B cell (primary cell): Measurements from ENCODE around the gene CASTOR1. TPM values are rescaled to one million over a fixed set of nuclear protein-coding genes. Genes with fewer than 3 reads are reported as not detected.
A peak's percentile ranks its signal among the peaks of the same experiment; 100 is the strongest.

Experiments
- ATAC-seq: fragments of 200-7000 bp; cut with Tn5 transposase; one replicate; pipeline ENCODE4 v1.10.0; 2021; ENCODE audit warnings: low read depth, mild to moderate bottlenecking, moderate number of reproducible peaks, moderate library complexity
- CTCF ChIA-PET: fragments of 350-600 bp; sonication (Branson Sonifier 250); formaldehyde crosslinking; loops from one replicate; lab custom pipeline; 2021; ENCODE audit warnings: antibody characterized with exemption, inconsistent platforms; lab: Charles Lee
- POLR2A ChIA-PET: fragments of 350-600 bp; sonication (Branson Sonifier 250); formaldehyde crosslinking; loops from one replicate; lab custom pipeline; 2021; ENCODE audit warnings: antibody characterized with exemption; lab: Charles Lee
- DNase-seq: peaks from one replicate; pipeline ENCODE4 v3.0.0; 2013
- H2AFZ ChIP-seq: 2 replicates; pipeline ENCODE4 v1.6.1; 2012; ENCODE audit warnings: mild to moderate bottlenecking, low read depth, low read length; ENCODE audit not compliant: insufficient read depth, poor library complexity, severe bottlenecking
- H3K27ac ChIP-seq, 2 donors: 1 replicate in 1 of 2; 2 replicates in 1 of 2; pipeline ENCODE4 v1.5.1; 2012 to 2013; ENCODE audit warnings: low read length in 2 of 2, mild to moderate bottlenecking in 2 of 2, moderate library complexity in 1 of 2
- H3K27me3 ChIP-seq, 4 experiments: fragments of 200-600 bp in 1 of 4; sonication (generic) in 1 of 4; replicated peaks in 1 of 4; 1 replicate in 2 of 4; 2 replicates in 2 of 4; pipeline versions ENCODE4 v1.6.1 to v1.7.0; 2013 to 2016; ENCODE audit warnings: low read length in 3 of 4, mild to moderate bottlenecking in 2 of 4, mixed read lengths in 1 of 4, moderate library complexity in 1 of 4; ENCODE audit not compliant: insufficient read depth in 4 of 4, control insufficient read depth in 3 of 4; ENCODE audit errors: control extremely low read depth in 1 of 4
- H3K36me3 ChIP-seq, 2 experiments: replicated peaks in 1 of 2; 1 replicate in 1 of 2; 2 replicates in 1 of 2; pipeline versions ENCODE4 v1.6.1 to v1.7.1; 2013; ENCODE audit warnings: low read length in 1 of 2; ENCODE audit not compliant: insufficient read depth in 2 of 2, control insufficient read depth in 1 of 2; ENCODE audit errors: control extremely low read depth in 1 of 2, extremely low read depth in 1 of 2
- H3K4me1 ChIP-seq, 2 donors: fragments of 200-600 bp in 1 of 2; sonication (generic) in 1 of 2; 1 replicate in 1 of 2; 2 replicates in 1 of 2; pipeline versions ENCODE4 v1.5.1 to v1.6.1; 2013 to 2017; ENCODE audit warnings: low read length in 2 of 2; ENCODE audit not compliant: control insufficient read depth in 2 of 2, insufficient read depth in 2 of 2
- H3K4me2 ChIP-seq: replicated peaks from 2 replicates; pipeline ENCODE3; 2012; ENCODE audit warnings: mild to moderate bottlenecking, low read depth, low read length; ENCODE audit not compliant: poor library complexity, severe bottlenecking
- H3K4me3 ChIP-seq, 5 experiments: fragments of 200-600 bp in 1 of 5; sonication (generic) in 1 of 5; 1 replicate in 3 of 5; 2 replicates in 2 of 5; pipeline versions ENCODE4 v1.5.1 to v1.7.0; 2011 to 2016; ENCODE audit warnings: low read length in 4 of 5, mild to moderate bottlenecking in 4 of 5, low read depth in 2 of 5, control low read depth in 1 of 5, moderate library complexity in 1 of 5; ENCODE audit not compliant: insufficient read depth in 1 of 5; ENCODE audit errors: control extremely low read depth in 1 of 5, extremely low read depth in 1 of 5
- H3K79me2 ChIP-seq: fragments of 200-600 bp; sonication (generic); one replicate; pipeline ENCODE4 v1.6.0; 2016; ENCODE audit warnings: low read length; ENCODE audit not compliant: control insufficient read depth, insufficient read depth
- H3K9ac ChIP-seq: fragments of 200-600 bp; sonication (generic); 2 replicates; pipeline ENCODE4 v1.6.1; 2017; ENCODE audit warnings: mild to moderate bottlenecking, low read length, moderate library complexity
- H3K9me3 ChIP-seq, 3 donors: one replicate each; pipeline versions ENCODE4 v1.6.1 to v1.7.1; 2013; ENCODE audit warnings: low read length in 2 of 3; ENCODE audit not compliant: control insufficient read depth in 2 of 3, insufficient read depth in 1 of 3; ENCODE audit errors: control extremely low read depth in 1 of 3
- H4K20me1 ChIP-seq: 2 replicates; pipeline ENCODE4 v1.6.0; 2012; ENCODE audit warnings: mild to moderate bottlenecking, low read length; ENCODE audit not compliant: insufficient read depth, control insufficient read depth, poor library complexity, severe bottlenecking
- H3K27ac Mint-ChIP-seq: one replicate; pipeline ENCODE4 v1.8.0; 2021; ENCODE audit warnings: mixed read lengths
- H3K27me3 Mint-ChIP-seq: one replicate; pipeline ENCODE4 v1.8.0; 2021; ENCODE audit warnings: mixed read lengths
- H3K4me1 Mint-ChIP-seq: one replicate; pipeline ENCODE4 v1.8.0; 2021; ENCODE audit warnings: mixed read lengths
- H3K4me3 Mint-ChIP-seq: one replicate; pipeline ENCODE4 v1.8.0; 2021; ENCODE audit warnings: mixed read lengths
- H3K9me3 Mint-ChIP-seq: one replicate; pipeline ENCODE4 v1.8.0; 2022; ENCODE audit warnings: mixed read lengths; ENCODE audit not compliant: insufficient read depth
- EZH2 ChIP-seq: IDR thresholded peaks from 2 replicates; pipeline ENCODE4 v1.6.1; 2012; ENCODE audit warnings: borderline replicate concordance, low read depth, mild to moderate bottlenecking, moderate library complexity, low read length; ENCODE audit not compliant: insufficient read depth, poor library complexity, severe bottlenecking
- WGBS: methylation state at CpG from one replicate; pipeline ENCODE4 v1.1.5; 2013; ENCODE audit warnings: missing lambda C conversion rate; ENCODE audit not compliant: insufficient coverage; 5-methylcytosine and 5-hydroxymethylcytosine counted together
- intact Hi-C: fragments of 100-400 bp; cut with micrococcal nuclease; formaldehyde crosslinking; loops from one replicate; pipeline ENCODE4 v1.10.0; 2022
- polyA plus RNA-seq: library from polyadenylated mRNA; depleted of rRNA; stranded (reverse); fragments of >200 nt; gene quantifications from 2 replicates; pipeline ENCODE4 v1.2.3, GENCODE V29; 2012
- total RNA-seq, 2 donors: library from RNA; stranded (reverse); fragments of 120-200 nt in 1 of 2; gene quantifications; 1 replicate in 1 of 2; 2 replicates in 1 of 2; pipeline versions ENCODE4 v1.2.3 to v1.2.4, GENCODE V29; 2013 to 2022
- TF ChIP-seq, protein P1 (sequence below): fragments of 200-600 bp; IDR thresholded peaks from one replicate; pipeline ENCODE4 v1.8.0; 2022; ENCODE audit warnings: antibody characterized with exemption, mild to moderate bottlenecking

CASTOR1 gene
- total and polyA plus RNA-seq, 2 donors (not counting 1 experiment from before 2014, with no cell fraction given): 16.3 to 18.4 TPM

GRCh38 chr22:30275625-30276024 lies 13.7 kb downstream of the CASTOR1 start:
- WGBS: 58% methylated on average over 8 of the region's 8 CpGs
- H3K36me3 ChIP-seq: no peaks in the 10 kb centered on the region
- H3K4me2 ChIP-seq: peak overlapping the region; percentile 52
- no peaks in the 10 kb centered on the region for H4K20me1 ChIP-seq
- H3K9ac ChIP-seq: no peak overlapping the region
- peaks cover 38% of the 10 kb centered on the region for H3K27me3 Mint-ChIP-seq
- H3K4me3 Mint-ChIP-seq: peak overlapping the region; percentile 19
- no peak for TF ChIP-seq EZH2
- TF ChIP-seq, protein P1, sequence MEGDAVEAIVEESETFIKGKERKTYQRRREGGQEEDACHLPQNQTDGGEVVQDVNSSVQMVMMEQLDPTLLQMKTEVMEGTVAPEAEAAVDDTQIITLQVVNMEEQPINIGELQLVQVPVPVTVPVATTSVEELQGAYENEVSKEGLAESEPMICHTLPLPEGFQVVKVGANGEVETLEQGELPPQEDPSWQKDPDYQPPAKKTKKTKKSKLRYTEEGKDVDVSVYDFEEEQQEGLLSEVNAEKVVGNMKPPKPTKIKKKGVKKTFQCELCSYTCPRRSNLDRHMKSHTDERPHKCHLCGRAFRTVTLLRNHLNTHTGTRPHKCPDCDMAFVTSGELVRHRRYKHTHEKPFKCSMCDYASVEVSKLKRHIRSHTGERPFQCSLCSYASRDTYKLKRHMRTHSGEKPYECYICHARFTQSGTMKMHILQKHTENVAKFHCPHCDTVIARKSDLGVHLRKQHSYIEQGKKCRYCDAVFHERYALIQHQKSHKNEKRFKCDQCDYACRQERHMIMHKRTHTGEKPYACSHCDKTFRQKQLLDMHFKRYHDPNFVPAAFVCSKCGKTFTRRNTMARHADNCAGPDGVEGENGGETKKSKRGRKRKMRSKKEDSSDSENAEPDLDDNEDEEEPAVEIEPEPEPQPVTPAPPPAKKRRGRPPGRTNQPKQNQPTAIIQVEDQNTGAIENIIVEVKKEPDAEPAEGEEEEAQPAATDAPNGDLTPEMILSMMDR: no peak
- CTCF ChIA-PET: interaction anchor here (0.7 kb wide), 1 partner anchor 20 kb away, joined by 3 read pairs; no protein-coding TSS in a partner anchor
- intact Hi-C loops: no loop called here
- H3K27ac ChIP-seq: no peak overlapping the region
- H3K9me3 ChIP-seq: no peaks in the 10 kb centered on the region
- H3K4me1 Mint-ChIP-seq: peaks cover 9% of the 10 kb centered on the region
- ATAC-seq: no peak
- no peak overlapping the region for H2AFZ ChIP-seq
- POLR2A ChIA-PET: no interaction called here
- peak; percentile 31 for DNase-seq
- peaks cover 3 to 8% of the 10 kb centered on the region in 2 donors for H3K4me1 ChIP-seq
- H3K27me3 ChIP-seq: peaks cover 0 to 26% (median 1%) of the 10 kb centered on the region in 4 experiments
- no peak overlapping the region for H3K4me3 ChIP-seq
- no peaks in the 10 kb centered on the region for H3K9me3 Mint-ChIP-seq
- H3K79me2 ChIP-seq: no peaks in the 10 kb centered on the region
- no peak overlapping the region for H3K27ac Mint-ChIP-seq

- no peaks in the 10 kb centered on the region for H3K9me3 ChIP-seq
- H3K4me2 ChIP-seq: no peak overlapping the region
- peaks cover 0 to 24% (median 1%) of the 10 kb centered on the region in 4 experiments for H3K27me3 ChIP-seq
- no peak overlapping the region for H2AFZ ChIP-seq
- intact Hi-C loops: no loop called here
- H3K36me3 ChIP-seq: peaks cover 1 to 2% of the 10 kb centered on the region in 2 experiments
- Mint-ChIP-seq H3K9me3 (no peaks in the 10 kb centered on the region), H3K4me1 (peaks cover 9% of the 10 kb centered on the region), H3K27me3 (peaks cover 33% of the 10 kb centered on the region), H3K27ac (no peak overlapping the region), H3K4me3 (no peak overlapping the region)
- no peak for ATAC-seq
- H3K27ac ChIP-seq: no peak overlapping the region
- no peak for DNase-seq
- ChIA-PET CTCF (interaction anchor here (0.7 kb wide), 1 partner anchor 14 kb away, joined by 3 read pairs; no protein-coding TSS in a partner anchor), POLR2A (no interaction called here)
- H3K4me3 ChIP-seq: no peak overlapping the region
- 90% methylated on average over 6 of the region's 9 CpGs for WGBS
- H4K20me1 ChIP-seq: no peaks in the 10 kb centered on the region
- TF ChIP-seq, protein P1: no peak
- TF ChIP-seq EZH2: no peak
- no peaks in the 10 kb centered on the region for H3K79me2 ChIP-seq
- H3K9ac ChIP-seq: no peak overlapping the region
- peaks cover 3 to 8% of the 10 kb centered on the region in 2 donors for H3K4me1 ChIP-seq
These were observed 14.9 kb downstream of the CASTOR1 start for GRCh38 chr22:30274437-30274812.
